AG09319 (cell line): ENCODE results near the gene RTEL1.
"Not testable (repeated sequence)": the region's sequence is repeated elsewhere in the genome, so short reads cannot be mapped to it uniquely, and the experiment has no call there.

Source experiments
- DNase-seq: peaks from one replicate; pipeline ENCODE4 v3.0.0-alpha.2; 2010; ENCODE audit warnings: low read depth; ENCODE audit errors: extremely low read depth
- TF ChIP-seq, protein P1 (sequence below): IDR thresholded peaks from 2 replicates; pipeline ENCODE4 v1.5.1; 2011; ENCODE audit warnings: low read depth, mild to moderate bottlenecking, inconsistent platforms, low read length, moderate library complexity

The RTEL1 gene

GRCh38 chr20:63708301-63709148, 50.4 kb downstream of the RTEL1 start:
- no peak for DNase-seq
- TF ChIP-seq, protein P1, sequence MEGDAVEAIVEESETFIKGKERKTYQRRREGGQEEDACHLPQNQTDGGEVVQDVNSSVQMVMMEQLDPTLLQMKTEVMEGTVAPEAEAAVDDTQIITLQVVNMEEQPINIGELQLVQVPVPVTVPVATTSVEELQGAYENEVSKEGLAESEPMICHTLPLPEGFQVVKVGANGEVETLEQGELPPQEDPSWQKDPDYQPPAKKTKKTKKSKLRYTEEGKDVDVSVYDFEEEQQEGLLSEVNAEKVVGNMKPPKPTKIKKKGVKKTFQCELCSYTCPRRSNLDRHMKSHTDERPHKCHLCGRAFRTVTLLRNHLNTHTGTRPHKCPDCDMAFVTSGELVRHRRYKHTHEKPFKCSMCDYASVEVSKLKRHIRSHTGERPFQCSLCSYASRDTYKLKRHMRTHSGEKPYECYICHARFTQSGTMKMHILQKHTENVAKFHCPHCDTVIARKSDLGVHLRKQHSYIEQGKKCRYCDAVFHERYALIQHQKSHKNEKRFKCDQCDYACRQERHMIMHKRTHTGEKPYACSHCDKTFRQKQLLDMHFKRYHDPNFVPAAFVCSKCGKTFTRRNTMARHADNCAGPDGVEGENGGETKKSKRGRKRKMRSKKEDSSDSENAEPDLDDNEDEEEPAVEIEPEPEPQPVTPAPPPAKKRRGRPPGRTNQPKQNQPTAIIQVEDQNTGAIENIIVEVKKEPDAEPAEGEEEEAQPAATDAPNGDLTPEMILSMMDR, result no peak

GRCh38 chr20:63709149-63709527, 51.0 kb downstream of the RTEL1 start:
- DNase-seq, result no peak
- TF ChIP-seq, protein P1, result no peak

GRCh38 chr20:63711085-63711645, 53.1 kb downstream of the RTEL1 start:
- no peak for DNase-seq
- TF ChIP-seq, protein P1, result no peak

DNA sequence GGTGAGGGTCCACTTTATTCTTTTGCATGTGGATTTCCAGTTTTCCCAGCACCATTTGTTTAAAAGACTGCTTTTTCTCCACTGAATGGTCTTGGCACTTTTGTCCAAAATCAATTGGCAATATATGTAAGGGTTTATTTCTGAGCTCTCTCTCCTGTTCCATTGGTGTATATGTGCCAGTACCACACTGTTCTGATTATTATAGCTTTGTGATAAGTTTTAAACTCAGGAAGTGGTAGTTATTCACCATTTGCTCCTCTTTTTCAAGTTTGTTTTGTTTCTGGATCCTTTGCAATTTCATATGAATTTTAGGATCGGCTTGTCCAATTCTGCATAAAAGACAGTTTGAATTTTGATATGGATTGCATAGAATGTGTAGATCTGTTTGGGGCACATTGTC, 54.1 kb downstream of the RTEL1 start:
- no peak for DNase-seq
- TF ChIP-seq, protein P1, result no peak

- no peak for DNase-seq
- TF ChIP-seq, protein P1, result no peak
Observed at GRCh38 chr20:63714858-63715257, 56.7 kb downstream of the RTEL1 start.

DNA sequence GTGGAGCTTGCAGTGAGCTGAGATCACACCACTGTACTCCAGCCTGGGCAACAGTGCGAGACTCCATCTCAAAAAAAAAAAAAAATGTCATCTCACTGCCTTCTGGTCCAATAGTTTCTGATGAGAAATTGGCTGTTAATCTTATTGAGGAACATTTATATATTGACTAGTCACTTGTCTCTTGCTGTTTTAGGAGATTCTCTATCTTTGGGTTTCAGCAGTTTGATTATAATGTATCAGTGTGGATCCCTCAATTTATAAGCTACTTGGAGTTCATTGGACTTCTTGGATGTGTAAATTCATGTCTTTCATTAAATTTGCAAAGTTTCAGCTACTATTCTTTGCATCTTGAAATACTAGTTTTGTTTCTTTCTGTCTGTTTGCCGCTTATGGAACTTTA, 60.9 kb downstream of the RTEL1 start:
- TF ChIP-seq, protein P1, result no peak
- no peak for DNase-seq

GRCh38 chr20:63722967-63723622, 65.0 kb downstream of the RTEL1 start:
- not testable (repeated sequence) for DNase-seq

DNA sequence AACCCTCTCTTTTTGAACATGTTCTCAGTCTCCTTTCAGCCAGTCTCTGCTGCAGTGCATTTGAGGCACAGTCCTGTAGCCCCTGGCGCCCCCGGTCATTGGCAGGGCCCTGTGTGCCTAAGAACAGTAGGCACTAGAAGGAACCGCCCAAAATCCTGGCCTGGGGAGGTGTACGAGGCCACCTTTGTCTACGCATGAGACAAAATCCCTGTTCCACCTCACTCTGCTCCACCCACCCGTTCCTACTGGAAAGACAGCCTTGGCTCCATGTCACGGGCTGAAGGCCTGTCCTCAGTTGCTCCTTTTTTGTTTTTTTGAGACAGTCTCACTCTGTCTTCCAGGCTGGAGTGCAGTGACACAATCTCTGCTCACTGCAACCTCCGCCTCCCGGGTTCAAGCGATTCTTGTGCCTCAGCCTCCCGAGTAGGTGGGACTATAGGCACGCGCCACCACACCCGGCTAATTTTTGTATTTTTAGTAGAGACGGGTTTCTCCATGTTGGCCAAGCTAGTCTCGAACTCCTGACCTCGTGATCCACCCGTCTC, 72.1 kb downstream of the RTEL1 start:
- DNase-seq, result not testable (repeated sequence)
